Liver (tissue), 9 donors: ENCODE data around the gene MICU1. TPM values are rescaled to one million over a fixed set of nuclear protein-coding genes. Genes with fewer than 3 reads are reported as not detected.

Experiments
- DNase-seq: peaks from one replicate; pipeline ENCODE4 v3.0.0-alpha.2; 2017; ENCODE audit warnings: low spot score
- H3K27ac ChIP-seq, 2 donors: one replicate each; pipeline ENCODE4 v1.7.0; 2013; ENCODE audit warnings: inconsistent platforms in 2 of 2, low read length in 2 of 2, control low read depth in 1 of 2, low read depth in 1 of 2, mild to moderate bottlenecking in 1 of 2
- H3K27me3 ChIP-seq, 4 donors: one replicate each; pipeline versions ENCODE4 v1.6.1 to v1.7.0; 2013; ENCODE audit warnings: low read length in 3 of 4, inconsistent platforms in 1 of 4, mild to moderate bottlenecking in 1 of 4, moderate library complexity in 1 of 4; ENCODE audit not compliant: control insufficient read depth in 4 of 4, insufficient read depth in 4 of 4
- H3K36me3 ChIP-seq, 4 donors: one replicate each; pipeline versions ENCODE4 v1.6.1 to v1.7.0; 2013; ENCODE audit warnings: low read length in 3 of 4, mild to moderate bottlenecking in 3 of 4, low read depth in 1 of 4, moderate library complexity in 1 of 4; ENCODE audit not compliant: control insufficient read depth in 4 of 4, insufficient read depth in 3 of 4
- H3K4me1 ChIP-seq, 4 donors: one replicate each; pipeline versions ENCODE4 v1.6.1 to v1.7.0; 2013; ENCODE audit warnings: low read length in 3 of 4, mild to moderate bottlenecking in 3 of 4, moderate library complexity in 1 of 4; ENCODE audit not compliant: control insufficient read depth in 4 of 4, insufficient read depth in 4 of 4
- H3K4me3 ChIP-seq, 3 donors: one replicate each; pipeline versions ENCODE4 v1.6.1 to v1.7.0; 2013; ENCODE audit warnings: low read length in 3 of 3, control low read depth in 1 of 3, low read depth in 1 of 3, mild to moderate bottlenecking in 1 of 3
- H3K9ac ChIP-seq, 2 donors: one replicate each; pipeline ENCODE4 v1.7.0; 2013; ENCODE audit warnings: low read length in 2 of 2, mild to moderate bottlenecking in 2 of 2, moderate library complexity in 2 of 2, control low read depth in 1 of 2, low read depth in 1 of 2
- H3K9me3 ChIP-seq, 4 donors: one replicate each; pipeline versions ENCODE4 v1.6.1 to v1.7.0; 2013; ENCODE audit warnings: low read length in 3 of 4; ENCODE audit not compliant: control insufficient read depth in 4 of 4
- FOXA2 ChIP-seq: IDR thresholded peaks from 2 replicates; pipeline ENCODE4 v1.6.1; 2016; ENCODE audit warnings: antibody characterized with exemption
- GABPA ChIP-seq, 2 donors: IDR thresholded peaks in 1 of 2; conservative IDR thresholded peaks in 1 of 2; 2 replicates each; pipeline ENCODE4 v1.6.1; 2016; ENCODE audit warnings: antibody characterized with exemption in 2 of 2, mild to moderate bottlenecking in 1 of 2, moderate library complexity in 1 of 2
- HNF4A ChIP-seq, 2 donors: conservative IDR thresholded peaks; 2 replicates each; pipeline ENCODE4 v1.6.1; 2016; ENCODE audit warnings: antibody characterized with exemption in 2 of 2, mild to moderate bottlenecking in 2 of 2
- HNF4G ChIP-seq: IDR thresholded peaks from 2 replicates; pipeline ENCODE4 v1.6.1; 2016; ENCODE audit warnings: antibody characterized with exemption
- JUND ChIP-seq, 2 donors: IDR thresholded peaks; 2 replicates each; pipeline ENCODE4 v1.6.1; 2016; ENCODE audit warnings: antibody characterized with exemption in 2 of 2
- RXRA ChIP-seq, 2 donors: IDR thresholded peaks; 2 replicates each; pipeline ENCODE4 v1.6.1; 2017 to 2018; ENCODE audit warnings: antibody characterized with exemption in 2 of 2, mild to moderate bottlenecking in 1 of 2
- ZBTB33 ChIP-seq: IDR thresholded peaks from 2 replicates; pipeline ENCODE4 v1.6.1; 2016; ENCODE audit warnings: antibody characterized with exemption
- WGBS: extraction: QIAGEN DNeasy Blood & Tissue Kit; methylation state at CpG from one replicate; pipeline ENCODE4 v1.1.7; 2013; 5-methylcytosine and 5-hydroxymethylcytosine counted together
- polyA plus RNA-seq, 2 donors: library from polyadenylated mRNA; stranded (reverse) in 1 of 2; unstranded in 1 of 2; fragments of 200-250 nt in 1 of 2; fragments of >200 nt in 1 of 2; fragmentation: Nextera tagmentation in 1 of 2; extraction: Ambion mirVana in 1 of 2; gene quantifications; one replicate each; pipeline versions ENCODE4 v1.2.1 to v1.2.3, GENCODE V29; 2013 to 2015
- total RNA-seq, 2 donors: library from RNA; depleted of rRNA; stranded (reverse); fragments of >200 nt; gene quantifications; one replicate each; pipeline ENCODE4 v1.2.3, GENCODE V29; 2014
- TF ChIP-seq, protein P1 (sequence below): IDR thresholded peaks from 2 replicates; pipeline ENCODE4 v1.6.1; 2016; ENCODE audit warnings: antibody characterized with exemption
- TF ChIP-seq, protein P2 (sequence below): fragments of 150-350 bp; IDR thresholded peaks from 2 replicates; pipeline ENCODE4 v1.5.1; 2017; ENCODE audit warnings: improper control_type of control experiment, low read depth, low read length; ENCODE audit not compliant: missing input control
- donor health status: healthy.
- donor health status: healthy.
- donor health status: healthy.
- donor health status: healthy.
- donor health status: healthy.

Gene MICU1
- total and polyA plus RNA-seq, 4 donors, result 26.4 to 47.4 (median 32.1) TPM

- TF ChIP-seq ZBTB33 (no peak), RXRA (IDR thresholded peaks at IDR 0.05) (no peak), GABPA (IDR thresholded peaks at IDR 0.05 in 1 of 2, conservative IDR thresholded peaks at IDR 0.05 in 1 of 2) (no peak), HNF4G (no peak), FOXA2 (no peak)
Observed at GRCh38 chr10:72564596-72564995, 61.3 kb downstream of the MICU1 start (continued).

DNA sequence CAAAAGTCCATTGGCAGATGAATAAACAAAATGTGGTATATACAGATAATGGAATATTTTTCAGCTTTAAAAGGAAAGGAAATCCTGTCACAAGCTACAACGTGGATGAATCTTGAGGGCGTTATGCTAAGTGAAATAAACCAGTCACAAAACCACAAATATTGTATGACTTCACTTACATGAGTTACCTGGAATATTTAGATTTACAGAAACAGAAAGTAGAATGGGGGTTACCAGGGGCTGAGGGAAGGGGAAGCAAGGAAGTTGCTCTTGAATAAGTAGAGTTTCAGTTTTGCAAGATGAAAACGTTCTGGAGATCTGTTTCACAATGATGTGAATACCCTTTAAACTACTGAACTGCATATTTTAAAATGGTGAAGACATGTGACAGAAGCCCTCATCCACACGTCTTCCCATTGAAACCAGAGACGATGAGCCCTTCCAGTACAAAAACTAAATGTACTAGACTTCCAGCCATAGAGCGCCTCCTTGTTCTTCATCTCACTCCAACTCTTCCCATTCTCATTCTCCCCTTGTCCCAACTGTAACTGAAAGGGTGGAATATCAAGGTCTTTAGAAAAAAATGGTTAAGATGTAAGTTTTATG, 62.4 kb downstream of the MICU1 start:
- Histone ChIP-seq H3K27ac (peak overlapping the region in 1 of 2 donors; percentile 46), H3K4me3 (no peak overlapping the region), H3K36me3 (peaks cover 0 to 10% (median 4%) of the 10 kb centered on the region in 4 donors), H3K27me3 (no peaks in the 10 kb centered on the region), H3K4me1 (peaks cover 0 to 3% (median 0%) of the 10 kb centered on the region in 4 donors), H3K9ac (no peak overlapping the region), H3K9me3 (no peaks in the 10 kb centered on the region)
- WGBS, result 73% methylated on average over 6 of the region's 6 CpGs
- no peak for DNase-seq
- TF ChIP-seq GABPA (IDR thresholded peaks at IDR 0.05 in 1 of 2, conservative IDR thresholded peaks at IDR 0.05 in 1 of 2), result no peak
- TF ChIP-seq JUND (IDR thresholded peaks at IDR 0.05), result no peak
- no peak for TF ChIP-seq HNF4A (conservative IDR thresholded peaks at IDR 0.05)
- peak in 1 of 2 donors; percentile 6 for TF ChIP-seq RXRA (IDR thresholded peaks at IDR 0.05)
- TF ChIP-seq HNF4G, result no peak

DNA sequence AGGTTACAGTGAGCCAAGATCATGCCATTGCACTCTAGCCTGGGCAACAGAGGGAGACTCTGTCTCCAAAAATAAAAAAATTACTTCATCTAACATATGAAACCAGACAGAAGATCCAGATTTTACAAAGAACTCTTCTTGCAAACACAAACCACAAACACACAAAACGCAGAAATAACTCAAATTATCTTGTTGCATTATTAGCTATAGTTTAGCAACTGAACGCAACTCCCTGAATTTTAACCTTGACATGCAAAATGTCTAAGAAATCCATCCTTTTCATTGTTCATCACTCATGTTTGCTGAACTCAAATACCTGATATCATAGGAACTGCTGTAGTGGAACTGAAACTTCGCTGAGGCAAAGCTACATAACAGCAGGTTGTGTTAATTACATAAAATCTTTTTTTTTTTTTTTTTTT, 64.1 kb downstream of the MICU1 start:
- no peaks in the 10 kb centered on the region for H3K4me1 ChIP-seq
- TF ChIP-seq HNF4A (conservative IDR thresholded peaks at IDR 0.05), result no peak
- no peaks in the 10 kb centered on the region for H3K27me3 ChIP-seq
- H3K36me3 ChIP-seq, result peaks cover 0 to 10% (median 4%) of the 10 kb centered on the region in 4 donors
- H3K27ac ChIP-seq, result no peak overlapping the region
- DNase-seq, result no peak
- no peak overlapping the region for H3K9ac ChIP-seq
- 87% methylated on average over 3 of the region's 3 CpGs for WGBS
- no peak overlapping the region for H3K4me3 ChIP-seq
- H3K9me3 ChIP-seq, result no peaks in the 10 kb centered on the region

DNA sequence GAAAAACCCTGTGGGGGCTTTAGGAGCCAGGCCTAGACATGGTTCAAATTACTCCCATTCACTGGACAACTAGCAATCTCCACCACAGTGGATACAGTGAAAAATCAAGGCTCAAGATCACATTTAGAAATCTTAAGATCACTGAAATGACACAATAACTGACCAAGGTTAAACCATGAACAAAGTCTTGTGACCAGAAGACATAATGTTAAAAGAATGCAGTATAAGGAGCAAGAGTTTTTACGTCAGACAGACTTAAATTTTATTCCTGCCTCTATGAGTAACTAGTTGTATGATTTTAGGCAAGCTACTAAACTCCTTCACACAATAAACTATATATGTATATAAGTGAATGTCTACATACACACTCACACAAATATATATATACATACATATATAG, 68.5 kb downstream of the MICU1 start:
- Histone ChIP-seq H3K36me3 (peaks cover 0 to 4% (median 2%) of the 10 kb centered on the region in 4 donors), H3K27me3 (no peaks in the 10 kb centered on the region), H3K4me1 (no peaks in the 10 kb centered on the region), H3K27ac (no peak overlapping the region), H3K4me3 (no peak overlapping the region), H3K9ac (no peak overlapping the region), H3K9me3 (no peaks in the 10 kb centered on the region)
- no peak for TF ChIP-seq FOXA2
- TF ChIP-seq, protein P1, sequence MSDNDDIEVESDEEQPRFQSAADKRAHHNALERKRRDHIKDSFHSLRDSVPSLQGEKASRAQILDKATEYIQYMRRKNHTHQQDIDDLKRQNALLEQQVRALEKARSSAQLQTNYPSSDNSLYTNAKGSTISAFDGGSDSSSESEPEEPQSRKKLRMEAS, result no peak
- TF ChIP-seq, protein P2, sequence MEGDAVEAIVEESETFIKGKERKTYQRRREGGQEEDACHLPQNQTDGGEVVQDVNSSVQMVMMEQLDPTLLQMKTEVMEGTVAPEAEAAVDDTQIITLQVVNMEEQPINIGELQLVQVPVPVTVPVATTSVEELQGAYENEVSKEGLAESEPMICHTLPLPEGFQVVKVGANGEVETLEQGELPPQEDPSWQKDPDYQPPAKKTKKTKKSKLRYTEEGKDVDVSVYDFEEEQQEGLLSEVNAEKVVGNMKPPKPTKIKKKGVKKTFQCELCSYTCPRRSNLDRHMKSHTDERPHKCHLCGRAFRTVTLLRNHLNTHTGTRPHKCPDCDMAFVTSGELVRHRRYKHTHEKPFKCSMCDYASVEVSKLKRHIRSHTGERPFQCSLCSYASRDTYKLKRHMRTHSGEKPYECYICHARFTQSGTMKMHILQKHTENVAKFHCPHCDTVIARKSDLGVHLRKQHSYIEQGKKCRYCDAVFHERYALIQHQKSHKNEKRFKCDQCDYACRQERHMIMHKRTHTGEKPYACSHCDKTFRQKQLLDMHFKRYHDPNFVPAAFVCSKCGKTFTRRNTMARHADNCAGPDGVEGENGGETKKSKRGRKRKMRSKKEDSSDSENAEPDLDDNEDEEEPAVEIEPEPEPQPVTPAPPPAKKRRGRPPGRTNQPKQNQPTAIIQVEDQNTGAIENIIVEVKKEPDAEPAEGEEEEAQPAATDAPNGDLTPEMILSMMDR, result no peak
- DNase-seq, result no peak
- 98% methylated on average over 1 of the region's 1 CpG for WGBS
